Gastroesophageal sphincter (tissue), 3 donors: Measurements from ENCODE around the gene THSD4.

ENCODE experiments used
- POLR2A ChIP-seq, 2 donors: fragments of 450-650 bp; IDR thresholded peaks; one replicate each; pipeline ENCODE4 v1.6.1; 2017; ENCODE audit warnings: antibody characterized with exemption in 2 of 2, mild to moderate bottlenecking in 2 of 2, moderate library complexity in 1 of 2
- TF ChIP-seq, protein P1 (sequence below), 4 experiments: fragments of 200-600 bp in 2 of 4; fragments of 450-650 bp in 2 of 4; sonication (generic) in 1 of 4; IDR thresholded peaks; one replicate each; pipeline ENCODE4 v1.5.1; 2017 to 2019; ENCODE audit warnings: antibody characterized with exemption in 4 of 4, mild to moderate bottlenecking in 2 of 4, moderate library complexity in 2 of 4

- TF ChIP-seq, protein P1, sequence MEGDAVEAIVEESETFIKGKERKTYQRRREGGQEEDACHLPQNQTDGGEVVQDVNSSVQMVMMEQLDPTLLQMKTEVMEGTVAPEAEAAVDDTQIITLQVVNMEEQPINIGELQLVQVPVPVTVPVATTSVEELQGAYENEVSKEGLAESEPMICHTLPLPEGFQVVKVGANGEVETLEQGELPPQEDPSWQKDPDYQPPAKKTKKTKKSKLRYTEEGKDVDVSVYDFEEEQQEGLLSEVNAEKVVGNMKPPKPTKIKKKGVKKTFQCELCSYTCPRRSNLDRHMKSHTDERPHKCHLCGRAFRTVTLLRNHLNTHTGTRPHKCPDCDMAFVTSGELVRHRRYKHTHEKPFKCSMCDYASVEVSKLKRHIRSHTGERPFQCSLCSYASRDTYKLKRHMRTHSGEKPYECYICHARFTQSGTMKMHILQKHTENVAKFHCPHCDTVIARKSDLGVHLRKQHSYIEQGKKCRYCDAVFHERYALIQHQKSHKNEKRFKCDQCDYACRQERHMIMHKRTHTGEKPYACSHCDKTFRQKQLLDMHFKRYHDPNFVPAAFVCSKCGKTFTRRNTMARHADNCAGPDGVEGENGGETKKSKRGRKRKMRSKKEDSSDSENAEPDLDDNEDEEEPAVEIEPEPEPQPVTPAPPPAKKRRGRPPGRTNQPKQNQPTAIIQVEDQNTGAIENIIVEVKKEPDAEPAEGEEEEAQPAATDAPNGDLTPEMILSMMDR (IDR thresholded peaks at IDR 0.05) = no peak
- no peak for TF ChIP-seq POLR2A (IDR thresholded peaks at IDR 0.05)
These were observed 673.6 kb downstream of the THSD4 start for GRCh38 chr15:71788646-71789579.
